HG03342 (cell line): ENCODE results near the gene ZNF493.

ENCODE experiments used
- ATAC-seq: cut with Tn5 transposase; IDR thresholded peaks from one replicate; pipeline ENCODE4 v1.9.1; 2021; ENCODE audit warnings: mild to moderate bottlenecking, moderate library complexity; ENCODE audit not compliant: unreplicated experiment

The ZNF493 gene

DNA sequence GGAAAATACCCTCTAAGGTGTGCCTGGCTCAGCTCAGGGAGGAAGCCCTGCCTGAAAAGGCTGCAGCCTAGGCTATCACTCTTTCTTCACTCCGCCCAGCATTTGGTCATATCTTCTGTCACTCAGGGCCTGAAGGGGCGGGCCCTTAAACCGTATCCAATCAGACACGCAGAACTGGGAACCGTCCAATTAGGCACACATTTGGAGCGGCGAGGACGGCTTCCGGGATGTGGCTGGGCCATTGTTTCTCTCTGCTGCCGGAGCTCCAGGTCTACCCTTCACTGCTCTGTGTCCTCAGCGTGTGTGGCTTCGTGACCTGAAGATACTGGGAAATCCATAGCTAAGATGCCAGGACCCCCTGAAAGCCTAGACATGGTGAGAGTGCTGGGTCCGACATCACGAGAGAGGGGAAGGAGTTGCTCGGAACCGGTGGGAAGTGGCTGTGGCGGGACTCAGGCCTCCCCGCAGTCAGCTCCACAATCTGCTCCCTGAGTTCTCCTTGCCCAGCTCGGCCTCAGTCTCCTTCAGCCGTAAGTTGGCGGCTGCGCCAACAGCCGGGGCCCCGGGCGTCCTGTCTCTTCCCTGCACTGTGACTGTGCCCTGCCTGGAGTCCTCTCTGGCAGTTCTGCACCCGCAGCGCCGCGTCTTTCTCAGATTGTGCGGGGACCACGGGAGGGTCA, at the start of gene ZNF493:
ZNF493 (plus strand) TSS at position 241 of the 680 bp plus-strand sequence; CDS start at position 346, 105 bp downstream.
- ATAC-seq, result peak; percentile 100

DNA sequence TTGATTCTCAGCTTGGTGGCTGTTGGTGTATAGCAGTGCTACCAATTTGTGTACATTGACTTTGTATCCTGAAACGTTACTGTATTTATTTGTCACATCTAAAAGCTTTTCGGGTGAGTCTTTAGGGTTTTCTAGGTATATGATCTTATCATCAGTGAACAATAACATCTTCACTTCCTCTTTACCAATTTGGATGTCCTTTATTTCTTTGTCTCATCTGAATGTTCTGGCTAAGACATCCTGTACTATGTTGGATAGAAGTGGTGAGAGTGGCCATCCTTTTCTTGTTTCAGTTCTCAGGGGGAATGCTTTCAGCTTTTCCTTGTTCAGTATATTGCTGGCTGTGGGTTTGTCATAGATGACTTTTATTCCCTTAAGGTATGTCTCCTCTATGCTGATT, 44.1 kb upstream of the ZNF493 start:
- ATAC-seq, result no peak

DNA sequence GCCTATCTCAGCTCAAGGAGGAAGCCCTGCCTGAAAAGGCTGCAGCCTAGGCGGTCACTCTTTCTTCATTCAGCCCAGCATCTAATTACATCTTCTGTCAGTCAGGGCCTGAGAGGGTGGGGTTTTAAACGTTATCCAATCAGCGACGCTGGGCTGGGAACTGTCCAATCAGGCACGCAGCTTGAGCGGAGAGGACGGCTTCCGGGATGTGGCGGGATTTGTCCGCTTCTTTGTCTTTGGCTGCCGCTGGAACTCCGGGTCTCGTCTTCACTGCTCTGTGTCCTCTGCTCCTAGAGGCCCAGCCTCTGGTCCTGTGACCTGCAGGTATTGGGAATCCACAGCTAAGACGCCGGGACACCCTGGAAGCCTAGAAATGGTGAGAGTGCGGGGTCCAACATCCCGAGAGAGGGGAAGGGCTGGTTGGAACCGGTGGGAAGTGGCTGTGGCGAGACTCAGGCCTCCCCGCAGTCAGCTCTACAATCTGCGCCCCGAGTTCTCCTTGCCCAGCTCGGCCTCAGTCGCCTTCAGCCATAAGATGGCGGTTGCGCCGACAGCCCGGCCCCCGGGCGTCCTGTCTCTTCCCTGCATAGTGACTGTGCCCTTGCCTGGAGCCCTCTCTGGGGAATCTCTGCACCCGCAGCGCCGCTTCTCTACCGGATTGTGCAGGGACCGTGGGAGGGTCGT, 38.0 kb upstream of the ZNF493 start, which contains the start of gene ZNF738:
ZNF738 (plus strand) TSS at position 233 of the 684 bp plus-strand sequence; CDS start at position 374, 141 bp downstream.
- ATAC-seq, result peak; percentile 95

DNA sequence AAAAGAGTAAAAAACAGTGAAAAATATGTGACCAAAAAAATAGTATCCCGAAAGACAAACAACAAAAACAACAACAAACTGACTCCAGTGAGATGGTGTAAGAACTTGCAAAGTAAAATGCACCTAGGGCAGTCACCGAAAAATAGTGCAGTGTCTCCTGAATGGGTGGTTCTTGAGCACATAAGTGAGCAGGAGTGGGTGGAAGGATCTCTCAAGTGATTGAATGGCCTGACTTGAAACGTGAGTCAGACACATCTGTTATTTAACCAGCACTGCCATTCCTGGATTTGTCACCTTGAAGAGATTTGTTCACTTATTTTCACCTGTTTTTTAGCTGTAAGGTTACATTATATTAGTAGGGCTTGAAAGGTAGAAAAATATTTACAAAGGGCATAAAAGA, 34.6 kb upstream of the ZNF493 start:
- no peak for ATAC-seq

DNA sequence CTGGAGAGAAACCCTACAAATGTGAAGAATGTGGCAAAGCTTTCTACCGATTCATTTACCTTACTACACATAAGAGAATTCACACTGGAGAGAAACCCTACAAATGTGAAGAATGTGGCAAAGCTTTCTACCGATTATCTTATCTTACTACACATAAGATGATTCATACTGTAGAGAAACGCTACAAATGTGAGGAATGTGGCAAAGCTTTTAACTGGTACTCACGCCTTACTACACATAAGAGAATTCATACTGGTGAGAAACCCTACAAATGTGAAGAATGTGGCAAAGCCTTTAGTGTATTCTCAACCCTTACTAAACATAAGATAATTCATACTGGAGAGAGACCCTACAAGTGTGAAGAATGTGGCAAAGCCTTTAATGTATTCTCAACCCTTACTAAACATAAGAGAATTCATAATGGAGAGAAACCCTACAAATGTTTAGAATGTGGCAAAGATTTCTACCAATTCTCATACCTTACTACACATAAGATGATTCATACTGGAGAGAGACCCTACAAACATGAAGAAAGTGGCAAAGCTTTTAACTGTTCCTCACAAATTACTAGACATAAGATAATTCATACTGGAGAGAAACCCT, 12.9 kb upstream of the ZNF493 start:
- ATAC-seq, result no peak

DNA sequence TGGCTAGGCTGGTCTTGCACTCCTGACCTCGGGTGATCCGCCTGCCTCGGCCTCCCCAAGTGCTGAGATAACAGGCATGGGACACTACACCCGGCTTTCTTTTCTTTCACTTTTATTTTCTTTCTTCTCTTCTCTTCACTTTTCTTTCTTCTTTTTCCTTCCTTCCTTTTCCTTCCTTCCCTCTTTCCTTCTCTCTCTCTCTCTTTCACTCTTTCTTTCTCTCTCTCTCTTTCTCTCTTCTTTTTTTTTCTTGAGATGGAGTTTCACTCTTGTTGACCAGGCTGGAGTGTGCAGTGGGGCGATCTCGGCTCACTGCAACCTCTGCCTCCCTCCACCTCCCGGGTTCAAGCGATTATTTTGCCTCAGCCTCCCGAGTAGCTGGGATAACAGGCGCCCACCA, 812 bp upstream of the ZNF493 start:
- ATAC-seq, result no peak

DNA sequence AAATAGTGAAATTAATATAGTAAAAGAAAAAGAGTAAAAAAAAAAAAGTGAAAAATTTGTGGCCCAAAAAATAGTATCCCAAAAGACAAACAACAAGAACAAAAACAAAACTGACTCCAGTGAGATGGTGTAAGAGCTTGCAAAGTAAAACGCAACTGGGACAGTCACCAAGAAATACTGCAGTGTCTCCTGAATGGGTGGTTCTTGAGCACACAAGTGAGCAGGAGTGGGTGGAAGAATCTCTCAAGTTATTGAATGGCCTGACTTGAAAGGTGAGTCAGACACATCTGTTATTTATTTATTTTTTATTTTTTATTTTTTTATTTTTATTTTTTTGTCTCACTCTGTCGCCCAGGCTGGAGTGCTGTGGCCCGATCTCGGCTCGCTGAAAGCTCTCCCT, 1.9 kb downstream of the ZNF493 start:
- no peak for ATAC-seq

DNA sequence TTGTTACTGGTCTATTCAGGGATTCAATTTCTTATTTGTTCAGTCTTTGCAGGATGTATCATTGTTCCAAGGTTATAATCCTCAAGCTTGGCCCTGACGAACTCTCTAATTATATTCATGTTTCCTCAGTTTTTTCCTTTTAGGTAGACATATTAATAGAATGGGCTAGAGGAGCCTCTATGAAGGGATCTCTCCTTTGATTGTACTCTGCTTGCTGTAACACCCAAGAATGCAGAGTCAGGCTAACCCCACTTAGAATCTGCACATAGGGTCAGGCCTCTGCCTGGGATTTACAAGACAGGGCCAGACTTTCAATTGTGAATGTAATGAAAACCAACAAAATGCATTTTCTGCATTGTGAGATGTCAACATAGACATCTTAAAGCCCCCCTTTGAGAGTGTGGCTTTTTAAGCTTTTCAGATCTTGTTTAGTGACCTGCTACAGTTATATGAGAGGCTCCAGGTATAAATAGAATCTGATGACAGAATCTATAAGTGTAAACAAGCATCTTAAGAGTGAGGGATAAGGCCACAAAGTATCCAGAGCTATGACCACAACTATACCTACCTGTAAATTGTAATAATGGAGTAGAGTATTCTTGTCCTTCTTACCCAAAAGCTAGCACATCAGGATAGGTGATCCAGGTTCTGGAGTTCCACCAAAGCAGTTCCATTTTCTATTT, 5.5 kb downstream of the ZNF493 start:
- ATAC-seq, result no peak

DNA sequence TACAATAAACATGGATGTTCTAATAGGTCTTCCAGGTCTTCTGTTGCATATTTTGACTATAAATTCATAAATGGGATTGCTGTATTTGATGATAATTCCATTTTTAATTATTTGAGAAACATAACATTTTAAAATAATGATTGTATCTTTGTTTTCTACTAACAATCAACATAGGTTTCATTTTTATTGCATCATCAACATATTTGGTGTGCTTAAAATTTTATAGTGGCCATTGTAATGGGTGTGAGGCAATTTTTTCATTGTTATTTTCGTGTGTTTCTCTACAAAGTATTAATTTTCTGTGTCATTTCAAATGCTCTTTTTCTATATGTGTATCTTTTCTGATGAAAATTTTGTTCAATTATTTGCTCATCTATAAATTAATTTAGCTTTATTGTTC, 13.2 kb downstream of the ZNF493 start:
- ATAC-seq, result no peak

DNA sequence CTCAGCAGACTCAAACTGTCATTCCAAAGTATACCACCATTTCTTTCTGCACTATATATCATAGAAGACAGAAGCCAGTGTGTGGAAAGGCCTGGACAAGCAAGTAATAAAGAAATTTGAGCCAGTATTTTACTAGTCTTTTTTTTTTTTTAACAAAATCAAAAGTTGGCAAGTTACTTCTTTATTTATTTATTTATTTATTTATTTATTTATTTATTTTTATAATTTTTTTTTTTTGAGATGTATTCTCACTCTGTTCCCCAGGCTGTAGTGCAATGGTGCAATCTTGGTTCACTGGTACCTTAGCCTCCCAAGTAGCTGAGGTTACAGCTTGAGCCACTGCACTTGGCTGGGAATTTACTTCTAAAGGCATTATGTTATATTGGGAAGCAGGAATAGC, 25.3 kb downstream of the ZNF493 start:
- ATAC-seq, result no peak

DNA sequence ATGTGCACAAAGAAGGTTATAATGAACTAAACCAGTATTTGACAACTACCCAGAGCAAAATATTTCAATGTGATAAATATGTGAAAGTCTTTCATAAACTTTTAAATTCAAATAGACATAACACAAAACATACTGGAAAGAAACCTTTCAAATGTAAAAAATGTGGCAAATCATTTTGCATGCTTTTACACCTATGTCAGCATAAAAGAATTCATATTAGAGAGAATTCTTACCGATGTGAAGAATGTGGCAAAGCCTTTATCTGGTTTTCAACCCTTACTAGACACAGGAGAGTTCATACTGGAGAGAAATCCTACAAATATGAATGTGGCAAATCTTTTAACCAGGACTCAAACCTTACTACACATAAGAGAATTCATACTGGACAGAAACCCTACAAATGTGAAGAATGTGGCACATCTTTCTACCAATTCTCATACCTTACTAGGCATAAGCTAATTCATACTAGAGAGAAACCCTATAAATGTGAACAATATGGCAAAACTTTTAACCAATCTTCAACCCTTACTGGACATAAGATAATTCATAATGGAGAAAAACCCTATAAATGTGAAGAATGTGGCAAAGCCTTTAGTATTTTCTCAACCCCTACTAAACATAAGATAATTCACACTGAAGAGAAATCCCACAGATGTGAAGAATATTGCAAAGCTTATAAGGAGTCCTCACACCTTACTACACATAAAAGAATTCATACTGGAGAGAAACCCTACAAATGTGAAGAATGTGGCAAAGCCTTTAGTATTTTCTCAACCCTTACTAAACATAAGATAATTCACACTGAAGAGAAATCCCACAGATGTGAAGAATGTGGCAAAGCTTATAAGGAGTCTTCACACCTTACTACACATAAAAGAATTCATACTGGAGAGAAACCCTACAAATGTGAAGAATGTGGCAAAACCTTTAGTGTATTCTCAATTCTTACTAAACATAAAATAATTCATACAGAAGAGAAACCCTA, 26.4 kb downstream of the ZNF493 start:
- ATAC-seq, result no peak

DNA sequence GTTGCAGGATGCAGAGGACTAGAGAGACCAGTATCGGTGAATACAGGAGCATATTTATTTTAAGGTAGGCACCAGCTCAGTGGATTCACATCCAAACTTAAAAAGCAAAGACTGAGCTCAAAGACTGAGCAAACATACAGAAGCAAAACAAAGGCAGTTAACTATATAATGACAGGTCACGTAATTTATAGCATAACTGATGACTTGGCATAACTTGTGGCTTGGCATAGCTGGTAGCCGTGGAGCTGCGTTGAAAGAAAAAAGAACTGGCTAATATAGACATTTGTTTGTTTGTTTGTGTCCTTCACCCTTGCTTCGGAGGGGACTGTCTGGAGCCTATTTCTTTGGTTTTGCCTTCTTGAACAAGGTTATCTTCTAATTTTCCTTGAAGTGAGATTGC, 33.7 kb downstream of the ZNF493 start:
- no peak for ATAC-seq

DNA sequence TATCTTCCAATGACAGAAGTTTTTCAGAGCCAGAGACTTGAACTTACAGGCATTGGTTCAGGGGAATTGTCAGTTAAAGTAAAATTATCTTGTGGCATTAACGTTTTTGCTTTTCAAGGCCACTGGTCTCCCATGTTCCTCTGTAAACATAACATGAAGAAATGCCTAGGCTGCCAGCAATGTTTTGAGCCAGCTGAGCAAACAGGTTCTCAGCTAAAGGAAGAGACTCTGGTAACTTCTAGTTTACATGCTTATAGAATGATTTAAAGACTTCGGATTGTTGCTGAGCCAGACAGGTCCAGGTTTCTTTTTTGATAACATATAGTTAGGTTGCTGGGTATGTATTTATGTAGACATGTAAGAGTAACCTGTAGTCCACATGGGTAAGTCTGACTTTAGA, 35.7 kb downstream of the ZNF493 start:
- no peak for ATAC-seq

DNA sequence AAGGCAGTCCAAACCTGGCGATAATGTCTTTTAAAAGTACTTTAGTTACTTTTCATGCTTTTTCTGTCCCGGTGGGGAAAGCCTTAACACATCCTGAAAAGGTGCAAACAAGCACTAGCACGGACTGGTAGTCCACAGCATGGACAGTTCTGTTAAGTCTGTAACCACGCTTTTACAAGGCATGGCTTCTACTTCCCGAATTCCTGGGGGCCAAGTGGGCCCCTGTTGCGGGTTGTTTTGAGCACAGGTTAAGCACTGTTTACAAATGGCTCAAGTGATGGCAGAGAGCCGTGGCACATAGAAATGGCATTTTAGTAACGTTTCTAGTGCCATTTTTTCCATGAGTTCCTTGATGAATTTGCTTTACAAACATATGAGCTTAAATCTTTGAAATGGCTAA, 37.6 kb downstream of the ZNF493 start:
- ATAC-seq, result no peak

DNA sequence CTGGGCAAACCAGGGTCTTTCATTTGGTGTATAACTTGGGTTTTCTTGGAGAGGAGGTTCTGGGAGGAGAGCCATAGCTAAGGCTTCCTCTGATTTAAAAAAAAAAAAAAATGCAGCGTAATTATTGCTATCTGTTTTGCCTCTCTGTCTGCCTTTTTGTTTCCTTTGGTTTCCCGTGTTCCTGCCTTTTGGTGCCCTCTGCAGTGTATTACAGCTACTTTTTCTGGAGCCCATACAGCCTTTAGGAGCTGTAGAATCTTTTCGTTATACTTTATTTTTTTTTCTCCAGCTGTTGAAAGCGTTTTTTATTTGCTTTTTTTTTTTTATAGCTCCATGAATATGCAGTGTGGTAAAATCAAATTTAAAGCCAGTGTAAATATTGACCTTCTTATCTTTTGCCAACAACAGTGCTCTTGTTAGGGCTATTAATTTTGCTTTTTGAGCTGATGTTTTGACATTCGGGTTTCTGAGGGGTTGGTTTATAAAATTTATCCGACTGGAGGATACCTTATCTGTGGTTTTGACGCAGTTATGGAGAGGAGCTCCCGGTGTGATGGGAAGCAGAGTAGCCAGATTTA, 38.1 kb downstream of the ZNF493 start:
- no peak for ATAC-seq

DNA sequence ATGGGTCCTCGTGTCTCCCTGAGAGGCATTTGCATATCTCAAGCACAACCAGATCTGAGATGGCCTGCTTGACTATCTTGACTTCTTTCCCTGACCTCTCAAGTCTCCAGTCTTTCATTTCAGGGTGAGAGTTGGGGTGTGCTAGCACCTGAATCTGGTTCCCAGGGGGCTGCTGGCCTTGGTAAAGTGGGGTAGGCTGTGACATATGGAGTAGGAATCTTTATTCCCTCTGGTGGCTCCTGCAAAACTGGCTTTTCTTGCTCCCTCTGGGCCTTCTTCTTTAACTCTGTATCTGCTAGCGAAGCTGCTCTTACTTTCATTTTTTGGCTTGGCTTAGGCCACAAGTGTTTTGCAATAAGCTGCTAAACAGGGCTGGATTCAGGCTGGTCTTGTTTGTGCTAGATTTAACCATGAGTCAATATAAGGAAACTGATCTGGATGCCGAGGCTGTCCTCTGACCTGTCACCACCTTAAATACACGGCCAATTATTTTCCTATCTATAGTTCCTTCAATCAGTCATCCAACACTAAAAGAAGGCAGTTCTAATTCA, 42.3 kb downstream of the ZNF493 start:
- no peak for ATAC-seq

DNA sequence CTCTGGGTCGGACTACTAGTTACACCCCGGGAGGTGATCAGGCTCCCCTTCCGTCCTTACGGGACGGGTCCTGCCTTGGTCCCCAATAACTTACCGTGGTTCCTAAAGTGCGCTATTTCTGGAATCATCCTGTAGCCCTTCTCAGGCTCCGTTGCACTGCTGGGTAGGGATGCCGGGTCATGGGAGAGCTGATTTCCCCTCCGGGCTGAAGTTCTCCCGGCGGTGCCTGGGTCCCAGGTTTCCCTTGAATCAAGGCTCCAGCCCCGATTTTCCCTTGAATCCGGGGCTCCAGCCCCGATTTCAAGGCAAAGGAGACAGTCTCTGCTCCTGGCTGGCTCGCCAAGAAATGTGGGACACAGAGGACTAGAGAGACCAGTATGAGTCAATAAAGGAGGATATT, 43.4 kb downstream of the ZNF493 start:
- no peak for ATAC-seq

DNA sequence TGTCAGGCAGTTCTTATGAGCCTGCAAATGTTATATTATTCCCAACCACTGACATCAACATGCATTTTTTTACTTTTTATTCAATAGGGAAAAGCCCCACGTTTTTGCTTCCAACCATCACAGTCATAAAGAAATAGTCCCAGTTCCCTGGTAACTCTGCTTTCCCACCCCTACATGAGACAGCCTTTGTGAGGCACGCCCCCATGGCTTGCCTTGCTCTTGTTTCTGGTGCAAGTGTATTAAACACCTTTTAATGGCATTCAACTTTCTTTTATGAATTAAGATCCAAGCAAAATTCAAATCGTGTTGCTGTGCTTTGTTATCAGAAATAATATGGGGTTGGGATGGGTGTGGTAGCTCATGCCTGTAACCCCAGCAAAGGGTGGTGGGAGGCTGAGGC, 54.3 kb downstream of the ZNF493 start:
- ATAC-seq, result no peak

DNA sequence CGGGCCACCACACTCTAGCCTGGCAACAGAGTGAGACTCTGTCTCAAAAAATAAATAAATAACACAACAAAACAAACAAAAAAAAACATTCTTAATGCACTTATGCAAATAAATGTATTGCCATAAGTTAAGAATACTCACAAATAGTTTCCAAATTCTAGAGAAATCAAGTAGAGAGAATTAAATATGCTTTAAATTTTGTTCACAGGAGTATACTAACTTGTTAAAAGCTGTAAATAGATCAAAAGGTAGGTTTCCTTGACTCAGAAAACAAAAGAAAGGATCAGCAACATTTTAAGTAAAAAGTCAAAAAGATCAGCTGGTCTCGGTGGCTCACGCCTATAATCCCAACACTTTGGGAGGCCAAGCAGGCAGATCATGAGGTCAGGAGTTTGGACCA, 58.0 kb downstream of the ZNF493 start:
- no peak for ATAC-seq

DNA sequence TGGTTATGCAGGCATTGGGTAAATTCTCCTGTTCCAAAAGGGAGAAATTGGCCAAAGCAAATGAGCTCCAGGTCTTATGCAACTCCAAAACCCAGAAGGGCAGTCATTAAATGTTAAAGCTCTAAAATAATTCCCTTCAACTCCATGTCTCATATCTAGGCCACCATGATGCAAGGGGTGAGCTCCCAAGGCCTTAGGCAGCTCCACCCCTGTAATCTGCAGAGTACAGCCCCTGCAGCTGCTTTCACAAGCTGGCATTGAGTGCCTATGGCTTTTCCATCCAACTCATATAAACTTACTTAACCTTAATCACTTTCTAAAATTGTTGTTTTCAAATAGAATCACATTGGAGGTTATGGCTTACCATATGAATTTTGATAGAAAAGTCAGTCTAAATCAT, 63.8 kb downstream of the ZNF493 start:
- ATAC-seq, result no peak
